H1 (cell line): ENCODE results near the gene SHC3. TPM values are rescaled to one million over a fixed set of nuclear protein-coding genes. Genes with fewer than 3 reads are reported as not detected.

Experiments used
- CTCF ChIA-PET: fragments of 300-600 bp; sonication (Branson Sonifier 250); formaldehyde crosslinking; loops from one replicate; lab custom pipeline; 2021; ENCODE audit not compliant: partially characterized antibody; lab: Charles Lee
- POLR2A ChIA-PET: fragments of 300-600 bp; sonication (Branson Sonifier 250); formaldehyde crosslinking; loops from one replicate; lab custom pipeline; 2021; ENCODE audit warnings: inconsistent platforms; ENCODE audit not compliant: partially characterized antibody; lab: Charles Lee
- DNase-seq, 2 experiments: peaks; one replicate each; pipeline versions ENCODE4 v3.0.0 to v3.0.0-alpha.2; 2010 to 2022; ENCODE audit warnings: low spot score in 2 of 2, low read depth in 1 of 2, mixed read lengths in 1 of 2
- FAIRE-seq: peaks from 2 replicates; lab custom pipeline; 2011; peaks lifted over from hg19 to GRCh38; lab: Jason Lieb, UNC
- H2AFZ ChIP-seq: 2 replicates; pipeline ENCODE4 v1.8.1; 2012; ENCODE audit warnings: low read length, inconsistent platforms
- H2AK5ac ChIP-seq: 2 replicates; pipeline ENCODE4 v1.6.1; 2013; ENCODE audit warnings: low read depth, low read length
- H2BK120ac ChIP-seq: replicated peaks from 2 replicates; pipeline ENCODE3; 2013; ENCODE audit warnings: low read depth, low read length, inconsistent platforms
- H2BK12ac ChIP-seq: 2 replicates; pipeline ENCODE4 v1.6.1; 2013; ENCODE audit warnings: low read depth, low read length
- H2BK15ac ChIP-seq: 2 replicates; pipeline ENCODE4 v1.6.1; 2013; ENCODE audit warnings: low read length
- H2BK20ac ChIP-seq: 2 replicates; pipeline ENCODE4 v1.6.1; 2013; ENCODE audit warnings: low read length
- H2BK5ac ChIP-seq: 2 replicates; pipeline ENCODE4 v1.6.1; 2013; ENCODE audit warnings: low read depth, low read length
- H3K14ac ChIP-seq: 2 replicates; pipeline ENCODE4 v1.6.1; 2013; ENCODE audit warnings: inconsistent platforms; ENCODE audit not compliant: insufficient read length
- H3K18ac ChIP-seq: 2 replicates; pipeline ENCODE4 v1.6.1; 2013; ENCODE audit warnings: low read length; ENCODE audit errors: extremely low read depth
- H3K23ac ChIP-seq: 2 replicates; pipeline ENCODE4 v1.6.1; 2013; ENCODE audit warnings: inconsistent platforms; ENCODE audit not compliant: insufficient read length
- H3K23me2 ChIP-seq: 2 replicates; pipeline ENCODE4 v1.6.1; 2013; ENCODE audit warnings: low read depth, low read length
- H3K27ac ChIP-seq: 2 replicates; pipeline ENCODE4 v1.6.1; 2011; ENCODE audit warnings: low read depth, low read length, inconsistent platforms
- H3K27me3 ChIP-seq, 4 experiments: replicated peaks in 1 of 4; 1 replicate in 1 of 4; 2 replicates in 3 of 4; pipeline versions ENCODE4 v1.6.1 to v1.8.1; 2011 to 2013; ENCODE audit warnings: low read length in 3 of 4, mild to moderate bottlenecking in 3 of 4, inconsistent platforms in 2 of 4, mixed read lengths in 2 of 4, moderate library complexity in 1 of 4; ENCODE audit not compliant: control insufficient read depth in 3 of 4, insufficient read depth in 3 of 4; ENCODE audit errors: extremely low read depth in 1 of 4
- H3K36me3 ChIP-seq, 4 experiments: 2 replicates each; pipeline versions ENCODE4 v1.6.1 to v1.8.1; 2011 to 2013; ENCODE audit warnings: mild to moderate bottlenecking in 4 of 4, low read length in 3 of 4, moderate library complexity in 2 of 4, control low read depth in 1 of 4, inconsistent platforms in 1 of 4; ENCODE audit not compliant: insufficient read depth in 4 of 4, control insufficient read depth in 2 of 4
- H3K4ac ChIP-seq: replicated peaks from 2 replicates; pipeline ENCODE3; 2013; ENCODE audit warnings: low read length, low read depth, mixed read lengths, inconsistent platforms; ENCODE audit not compliant: insufficient read length
- H3K4me1 ChIP-seq, 4 experiments: replicated peaks in 1 of 4; 1 replicate in 1 of 4; 2 replicates in 3 of 4; pipeline versions ENCODE4 v1.6.1 to v1.8.1; 2011 to 2013; ENCODE audit warnings: low read length in 3 of 4, inconsistent platforms in 2 of 4, mixed read lengths in 1 of 4; ENCODE audit not compliant: insufficient read depth in 4 of 4, control insufficient read depth in 3 of 4
- H3K4me2 ChIP-seq, 2 experiments: 2 replicates each; pipeline versions ENCODE4 v1.6.1 to v1.8.1; 2011 to 2013; ENCODE audit warnings: low read depth in 2 of 2, low read length in 2 of 2, control low read depth in 1 of 2, inconsistent platforms in 1 of 2, mild to moderate bottlenecking in 1 of 2; ENCODE audit not compliant: insufficient read depth in 1 of 2
- H3K4me3 ChIP-seq, 4 experiments: fragments of 200-600, 300-600 bp in 1 of 4; sonication (generic), shearing (Covaris generic), sonication (Bioruptor Twin) in 1 of 4; 2 replicates each; pipeline versions ENCODE4 v1.5.1 to v1.8.1; 2011 to 2016; ENCODE audit warnings: low read length in 4 of 4, low read depth in 3 of 4, control low read depth in 2 of 4, inconsistent platforms in 2 of 4, mild to moderate bottlenecking in 2 of 4, mixed read lengths in 1 of 4, moderate library complexity in 1 of 4; ENCODE audit not compliant: insufficient read depth in 2 of 4; ENCODE audit errors: extremely low read depth in 1 of 4
- H3K56ac ChIP-seq: replicated peaks from 2 replicates; pipeline ENCODE3; 2013; ENCODE audit warnings: low read depth, mild to moderate bottlenecking, mixed read lengths, low read length, inconsistent platforms; ENCODE audit not compliant: insufficient read length
- H3K79me1 ChIP-seq: 2 replicates; pipeline ENCODE4 v1.6.1; 2013; ENCODE audit warnings: low read depth, low read length, control low read depth
- H3K79me2 ChIP-seq, 2 experiments: 2 replicates each; pipeline versions ENCODE4 v1.6.1 to v1.8.1; 2012 to 2013; ENCODE audit warnings: low read length in 2 of 2, mild to moderate bottlenecking in 2 of 2, inconsistent platforms in 1 of 2; ENCODE audit not compliant: insufficient read depth in 2 of 2, control insufficient read depth in 1 of 2
- H3K9ac ChIP-seq, 4 experiments: replicated peaks in 1 of 4; 1 replicate in 1 of 4; 2 replicates in 3 of 4; pipeline versions ENCODE4 v1.6.1 to v1.8.1; 2011 to 2013; ENCODE audit warnings: low read depth in 3 of 4, low read length in 3 of 4, control low read depth in 2 of 4, mild to moderate bottlenecking in 2 of 4, moderate library complexity in 2 of 4, inconsistent platforms in 1 of 4; ENCODE audit errors: extremely low read depth in 1 of 4
- H3K9me3 ChIP-seq, 2 experiments: 2 replicates each; pipeline versions ENCODE4 v1.6.1 to v1.8.1; 2012 to 2013; ENCODE audit warnings: mild to moderate bottlenecking in 2 of 2, moderate library complexity in 2 of 2, control low read depth in 1 of 2, inconsistent platforms in 1 of 2, low read depth in 1 of 2, low read length in 1 of 2, mixed read lengths in 1 of 2; ENCODE audit not compliant: insufficient read depth in 2 of 2
- H4K20me1 ChIP-seq, 2 experiments: replicated peaks in 1 of 2; 2 replicates each; pipeline versions ENCODE3 to v1.8.1; 2011 to 2013; ENCODE audit warnings: inconsistent platforms in 2 of 2, low read length in 2 of 2, mild to moderate bottlenecking in 1 of 2; ENCODE audit not compliant: insufficient read depth in 2 of 2, control insufficient read depth in 1 of 2
- H4K5ac ChIP-seq: 2 replicates; pipeline ENCODE4 v1.6.1; 2013; ENCODE audit warnings: low read length, low read depth, mixed read lengths, inconsistent platforms; ENCODE audit not compliant: insufficient read length
- H4K8ac ChIP-seq: 2 replicates; pipeline ENCODE4 v1.8.0; 2013; ENCODE audit warnings: mild to moderate bottlenecking, moderate library complexity, low read length, inconsistent platforms; ENCODE audit not compliant: insufficient read depth; ENCODE audit errors: extremely low read depth
- H4K91ac ChIP-seq: replicated peaks from 2 replicates; pipeline ENCODE3; 2013; ENCODE audit warnings: low read length, mixed read lengths, inconsistent platforms; ENCODE audit not compliant: insufficient read length
- CBX8 ChIP-seq: fragments of 300-800, 300-1000 bp; sonication (generic); IDR thresholded peaks from 2 replicates; pipeline ENCODE4 v1.7.1; 2016; ENCODE audit warnings: low read depth, low read length, borderline replicate concordance
- JUN ChIP-seq: IDR thresholded peaks from 2 replicates; pipeline ENCODE4 v1.6.1; 2011; ENCODE audit warnings: low read depth, mild to moderate bottlenecking, improper control_type of control experiment, low read length
- MAFK ChIP-seq: IDR thresholded peaks from 2 replicates; pipeline ENCODE4 v1.6.1; 2012; ENCODE audit warnings: low read depth, mild to moderate bottlenecking, improper control_type of control experiment, low read length
- PHF8 ChIP-seq: fragments of 200-600 bp; sonication (generic); conservative IDR thresholded peaks from 2 replicates; pipeline ENCODE4 v1.7.1; 2012; ENCODE audit warnings: low read depth, mild to moderate bottlenecking, inconsistent platforms, low read length, moderate library complexity
- WGBS, 2 experiments: shearing (Covaris generic) in 1 of 2; methylation state at CpG; one replicate each; pipeline versions ENCODE4 v1.1.6 to v1.1.7; 2013 to 2015; ENCODE audit warnings: low lambda C conversion rate in 2 of 2, mixed read lengths in 2 of 2, inconsistent platforms in 1 of 2, low coverage in 1 of 2, missing lambda C conversion rate in 1 of 2; ENCODE audit not compliant: insufficient replicate concordance in 2 of 2, insufficient coverage in 1 of 2, insufficient read length in 1 of 2; ENCODE audit errors: extremely low coverage in 1 of 2, missing lambda C conversion rate in 1 of 2; 5-methylcytosine and 5-hydroxymethylcytosine counted together
- polyA plus RNA-seq, 7 experiments: library from polyadenylated mRNA; depleted of rRNA in 3 of 7; stranded (reverse) in 5 of 7; unstranded in 2 of 7; fragments of >200 nt in 5 of 7; fragments of 200-250 nt in 2 of 7; gene quantifications; 1 replicate in 5 of 7; 2 replicates in 1 of 7; 4 replicates in 1 of 7; pipeline versions ENCODE4 v1.2.1 to v1.2.3, GENCODE V29; 2011 to 2013; ENCODE audit warnings: missing spikeins in 2 of 7, mixed read lengths in 2 of 7
- total RNA-seq: library from RNA; stranded (reverse); fragmentation: NEBNext Ultra II Directional; extraction: Animal tissue kit (Norgen Biotek cat#: 25700); gene quantifications from 2 replicates; pipeline ENCODE4 v1.2.1, GENCODE V29; 2021

The SHC3 gene
- total and polyA plus RNA-seq, 2 of the 8 experiments (the other 6 are each of a cell fraction or from before 2014, with no cell fraction given): 1.4 to 7.1 TPM

- Histone ChIP-seq H4K20me1 (no peaks in the 10 kb centered on the region), H2BK15ac (no peak overlapping the region), H3K23me2 (no peaks in the 10 kb centered on the region), H4K8ac (no peak overlapping the region; the same call in 1 of the 2 replicates), H3K36me3 (no peaks in the 10 kb centered on the region), H3K4me2 (no peak overlapping the region), H3K9ac (no peak overlapping the region), H3K14ac (no peak overlapping the region), H3K4me1 (peaks cover 2 to 14% (median 4%) of the 10 kb centered on the region in 4 experiments; a peak in 6 of 7 replicates), H2BK5ac (peak overlapping the region; percentile 44; the same call in 1 of the 2 replicates), H3K9me3 (no peaks in the 10 kb centered on the region), H3K79me1 (no peaks in the 10 kb centered on the region), H4K5ac (no peak overlapping the region), H2BK120ac (no peak overlapping the region), H3K18ac (no peak overlapping the region), H3K27ac (no peak overlapping the region), H2AFZ (no peak overlapping the region), H2AK5ac (no peak overlapping the region), H2BK12ac (no peak overlapping the region), H4K91ac (peak overlapping the region; percentile 46), H3K4me3 (no peak overlapping the region), H2BK20ac (no peak overlapping the region), H3K23ac (no peak overlapping the region), H3K4ac (no peak overlapping the region), H3K27me3 (no peaks in the 10 kb centered on the region), H3K79me2 (no peaks in the 10 kb centered on the region), H3K56ac (no peak overlapping the region)
- no peak for FAIRE-seq
- ChIA-PET POLR2A (interaction anchor here (1.3 kb wide), 1 partner anchor 301 kb away, joined by 3 read pairs; no protein-coding TSS in a partner anchor), CTCF (interaction anchor here (0.6 to 2.3 kb wide), 6 partner anchors 10 to 964 kb away, joined by 3 to 10 read pairs (median 3); no protein-coding TSS in a partner anchor)
- no peak for DNase-seq
- no peak for TF ChIP-seq JUN
- no peak for TF ChIP-seq CBX8
- peak; percentile 64; the same call in 1 of the 2 replicates for TF ChIP-seq MAFK
- TF ChIP-seq PHF8: no peak
- WGBS, 2 experiments: 54% methylated on average over 3 of the region's 6 CpGs; no CpG with 5 or more reads in 1 of the 2 experiments
These were observed 168.0 kb downstream of the SHC3 start for GRCh38 chr9:89010526-89011111.
